Stimulated activated CD8-positive, alpha-beta memory T cell treated with anti-CD3 and anti-CD28 coated beads, Interleukin-7, amount 100 ng/mL, for 48 hours (primary cell): ENCODE measurements around the gene ELL.

Source experiments
- DNase-seq, 2 donors: peaks; one replicate each; pipeline ENCODE4 v3.0.0-alpha.2; 2020; ENCODE audit warnings: low read depth in 1 of 2; ENCODE audit errors: extremely low read depth in 1 of 2

The ELL gene

GRCh38 chr19:18424890-18425514 is 96.9 kb downstream of the ELL start:
- no peak for DNase-seq

GRCh38 chr19:18424122-18424889 is 97.6 kb downstream of the ELL start:
- DNase-seq = no peak

GRCh38 chr19:18423258-18424020 is 98.4 kb downstream of the ELL start:
- no peak for DNase-seq

DNA sequence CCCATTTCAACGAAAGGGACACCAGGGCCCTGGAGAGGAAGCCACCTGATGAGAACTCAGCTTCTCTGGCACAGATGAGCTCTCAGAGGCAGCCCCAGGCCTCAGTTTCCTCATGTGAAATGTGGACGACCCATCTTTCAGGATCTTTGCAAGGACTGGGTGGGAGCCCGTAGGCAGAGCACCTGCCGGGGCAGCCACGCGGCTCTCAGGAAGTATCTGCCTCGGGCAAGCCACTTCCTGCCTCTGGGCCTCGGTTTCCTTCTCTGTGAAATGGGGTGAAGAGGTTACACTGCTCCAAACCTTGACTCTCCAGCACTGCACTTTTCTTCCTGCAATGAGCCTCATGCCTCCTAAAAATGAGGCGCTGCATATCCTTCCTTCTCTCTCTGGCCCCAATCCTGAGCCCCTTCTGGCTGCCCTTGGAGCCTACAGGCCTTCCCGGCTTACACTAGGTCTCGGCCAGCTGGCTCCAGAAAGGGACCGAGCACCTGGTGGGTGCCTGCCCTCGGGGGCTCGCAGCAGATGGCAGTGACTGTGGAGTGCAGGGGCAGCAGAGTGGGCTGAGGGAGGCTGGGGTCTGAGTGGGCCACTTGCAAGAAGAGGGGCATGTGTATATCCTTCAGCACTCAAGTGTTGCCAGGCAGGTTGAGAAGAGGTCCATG is 99.2 kb downstream of the ELL start:
- no peak for DNase-seq

DNA sequence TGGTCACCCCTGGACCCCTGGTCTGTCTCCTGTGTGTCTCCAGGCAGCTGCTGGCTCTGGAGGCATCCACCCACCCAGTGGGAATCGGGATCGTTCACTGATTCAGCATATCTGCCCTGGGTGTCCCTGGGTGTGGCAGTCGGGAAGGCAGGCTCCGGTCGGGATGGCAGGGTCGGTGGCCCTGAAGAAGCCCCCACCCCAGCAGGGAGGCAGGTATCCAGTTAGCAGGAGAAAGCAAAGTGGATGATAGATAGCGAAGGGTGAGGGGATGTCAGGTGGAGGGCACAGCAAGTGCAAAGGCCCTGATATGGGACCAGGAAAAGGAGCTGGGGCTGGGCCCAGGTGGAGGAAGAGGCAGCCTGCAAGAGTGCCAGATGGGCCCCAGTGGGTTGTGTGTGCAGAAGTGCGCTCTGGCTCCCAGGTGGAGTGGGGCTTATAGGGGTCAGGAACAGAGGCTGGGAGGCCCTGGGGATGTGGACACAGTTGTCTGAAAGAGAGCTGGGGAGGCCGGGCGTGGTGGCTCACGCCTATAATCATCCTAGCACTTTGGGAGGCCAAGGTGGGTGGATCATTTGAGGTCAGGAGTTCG is 100.4 kb downstream of the ELL start:
- no peak for DNase-seq

- DNase-seq = no peak
These were observed 100.9 kb downstream of the ELL start for GRCh38 chr19:18420930-18421329.

- DNase-seq = no peak
These were observed 102.0 kb downstream of the ELL start for GRCh38 chr19:18419699-18420460.

GRCh38 chr19:18419195-18419698 is 102.6 kb downstream of the ELL start, which contains the start of gene SSBP4:
Gene SSBP4 (plus strand): TSS chr19:18419398. CDS start chr19:18419649, 251 bp downstream.
- peak in 1 of 2 donors; percentile 64 for DNase-seq

DNA sequence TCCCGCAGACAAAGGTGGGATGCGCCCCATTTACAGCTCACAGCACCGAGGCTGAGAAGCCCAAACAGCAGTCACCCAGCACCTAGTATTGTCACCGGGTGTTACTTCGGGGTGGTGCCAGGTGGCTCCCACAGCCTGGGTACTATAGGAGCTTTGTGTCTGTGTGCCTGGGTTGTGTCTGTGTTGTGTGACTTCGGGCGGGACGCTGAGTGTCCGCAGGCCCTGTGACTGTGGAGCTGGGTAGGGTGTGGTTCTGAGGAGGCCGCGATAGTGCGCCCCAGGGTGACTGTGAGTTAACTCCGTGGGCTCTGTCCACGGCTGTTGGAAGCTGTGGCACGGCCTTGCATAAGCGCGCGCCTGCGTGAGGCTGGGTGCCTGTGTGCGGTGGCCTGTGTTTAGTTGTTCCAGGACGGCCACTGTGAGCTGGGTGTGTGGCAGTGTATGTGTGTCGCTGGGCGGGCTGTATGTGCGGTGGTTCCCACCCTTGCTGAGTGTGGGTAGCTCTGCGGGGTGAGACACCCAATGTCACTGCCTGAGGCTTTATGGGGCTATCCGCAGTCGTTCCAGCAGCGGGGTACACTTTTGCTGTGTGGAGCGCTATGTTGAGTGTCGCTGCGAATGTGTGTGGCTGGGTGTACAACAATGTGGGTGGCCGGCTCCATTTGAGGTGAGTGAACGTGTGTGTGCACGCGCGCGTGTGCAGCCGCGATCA is 103.2 kb downstream of the ELL start:
- no peak for DNase-seq

DNA sequence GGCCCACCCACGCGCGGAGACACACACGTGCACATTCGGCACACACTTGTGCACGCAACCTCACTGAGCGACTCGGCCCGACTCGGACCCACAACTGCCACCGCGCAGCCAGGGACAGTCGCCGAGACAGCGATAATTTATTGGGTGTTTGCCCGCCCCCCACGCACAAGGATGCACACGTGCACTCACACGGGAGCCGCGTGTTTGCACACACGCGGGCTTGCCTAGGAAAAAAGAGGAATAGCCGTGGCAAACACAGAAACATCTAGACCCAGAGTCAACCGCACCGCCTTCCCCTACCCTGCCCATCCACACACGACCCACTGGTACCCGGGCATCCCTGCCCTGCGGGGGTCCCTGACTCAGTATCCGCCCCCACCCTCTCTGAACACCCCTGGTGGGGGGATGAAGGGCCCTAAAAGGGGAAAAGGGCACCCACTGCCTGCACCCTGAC is 103.8 kb downstream of the ELL start:
- DNase-seq = no peak

- DNase-seq = no peak
These were observed 104.4 kb downstream of the ELL start for GRCh38 chr19:18417250-18418028.

DNA sequence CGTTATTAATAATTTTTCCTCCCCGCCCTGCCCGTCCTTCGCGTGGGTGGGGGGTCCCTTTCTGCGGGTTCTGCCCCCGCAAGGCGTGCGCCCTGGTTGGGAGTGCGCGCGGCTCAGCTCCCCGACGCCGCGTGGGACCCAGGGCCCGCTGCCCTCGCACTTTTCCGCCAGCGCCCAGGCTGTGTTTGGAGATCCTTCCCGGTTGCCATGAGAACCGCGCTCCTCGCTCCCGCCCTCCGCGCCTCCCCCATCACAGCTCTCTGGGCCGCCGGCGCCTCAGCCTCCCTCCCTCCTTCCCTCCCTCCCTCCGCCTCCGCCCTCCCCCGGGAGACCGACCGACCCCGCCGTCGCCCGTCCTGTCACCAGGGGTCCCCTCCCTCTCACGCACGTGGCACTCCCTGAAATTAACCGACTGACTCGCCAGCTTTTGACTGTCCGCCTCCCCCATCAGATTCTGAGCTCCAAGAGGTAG is 105.1 kb downstream of the ELL start:
- DNase-seq = peak; percentile 46 to 62

GRCh38 chr19:18415178-18415867 is 106.5 kb downstream of the ELL start:
- no peak for DNase-seq

- no peak for DNase-seq
These were observed 107.2 kb downstream of the ELL start for GRCh38 chr19:18414504-18415177.

GRCh38 chr19:18412610-18413239 is 109.1 kb downstream of the ELL start:
- no peak for DNase-seq

- no peak for DNase-seq
These were observed 113.8 kb downstream of the ELL start for GRCh38 chr19:18408053-18408476.

DNA sequence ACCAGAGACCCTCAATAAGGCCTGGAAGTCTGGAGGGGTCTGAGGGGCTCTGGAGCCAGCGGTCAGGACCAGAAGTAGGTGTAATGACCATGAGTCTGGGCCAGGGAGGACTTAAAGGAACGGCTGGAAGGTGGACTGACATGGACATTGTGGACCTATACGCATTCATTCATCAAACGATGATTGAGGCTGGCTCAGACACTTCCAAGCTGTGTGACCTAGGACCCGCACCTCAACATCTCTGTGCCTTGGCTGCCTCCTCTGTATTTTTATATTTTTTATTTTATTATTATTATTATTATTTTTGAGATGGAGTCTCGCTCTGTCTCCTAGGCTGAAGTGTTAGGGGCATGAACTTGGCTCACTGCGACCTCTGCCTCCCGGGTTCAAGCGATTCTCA is 115.1 kb downstream of the ELL start:
- no peak for DNase-seq
